Measurements from ENCODE around the gene ACADL. TPM values are rescaled to one million over a fixed set of nuclear protein-coding genes. Genes with fewer than 3 reads are reported as not detected.

The ACADL gene
- total and polyA plus RNA-seq, 4 donors: 12.1 to 50.3 (median 29.6) TPM

DNA sequence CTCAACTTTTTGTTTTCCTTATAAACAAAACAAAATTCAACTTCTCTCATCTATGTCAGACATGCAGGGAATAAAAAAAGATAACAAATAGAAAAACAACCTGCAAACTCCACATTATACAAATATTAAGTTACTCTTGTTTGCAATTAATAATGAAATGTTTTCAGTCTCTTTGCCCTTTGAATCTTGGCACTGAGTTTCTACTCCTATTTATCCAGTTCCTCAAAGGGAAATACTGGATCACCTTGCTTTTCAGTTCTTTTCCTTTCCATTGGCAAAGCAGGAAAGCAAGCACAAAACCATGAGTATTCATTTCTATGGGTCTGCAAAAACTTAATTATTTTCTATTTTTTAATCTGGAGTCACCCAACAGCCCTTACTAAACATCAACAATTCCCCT, 77.6 kb downstream of the ACADL start:
- intact Hi-C loops (cut with DNase I): no loop called here
- Histone ChIP-seq H3K4me1 (ENCODE audit: control insufficient read depth in 1 of 2, insufficient read depth in 2 of 2, low read length in 2 of 2) (no peaks in the 10 kb centered on the region), H3K27me3 (ENCODE audit: control insufficient read depth in 1 of 2, insufficient read depth in 2 of 2, low read length in 1 of 2) (no peaks in the 10 kb centered on the region), H3K4me3 (ENCODE audit: low read length in 2 of 2) (no peak overlapping the region), H3K9me3 (ENCODE audit: control insufficient read depth, low read length) (peaks cover 7% of the 10 kb centered on the region), H3K36me3 (ENCODE audit: control insufficient read depth in 1 of 2, insufficient read depth in 2 of 2, low read length in 1 of 2) (peaks cover 6 to 15% of the 10 kb centered on the region in 2 donors), H3K27ac (ENCODE audit: low read depth in 1 of 2, low read length in 2 of 2) (no peak overlapping the region)
- ATAC-seq (ENCODE audit: low FRiP score) (no peak), DNase-seq (no peak)

Other genes starting within 250 kb of the ACADL start
- 10 to 100 TPM; 37.3 to 50.6 TPM for gene RPE, start 222.8 kb downstream of the ACADL start, total RNA-seq
- gene RPE, start 222.8 kb downstream of the ACADL start, polyA plus RNA-seq: 10 to 100 TPM; 19.9 to 25.6 TPM
- 10 to 100 TPM; 42.4 to 44.1 TPM for gene KANSL1L, start 54.0 kb downstream of the ACADL start, total RNA-seq
- 10 to 100 TPM in 1 of 2 donors, 1 to 10 TPM in 1; 8.1 to 16.5 TPM for gene KANSL1L, start 54.0 kb downstream of the ACADL start, polyA plus RNA-seq
- not detected for gene MYL1, start 89.7 kb upstream of the ACADL start, total RNA-seq
- under 1 TPM in 1 of 2 donors, not detected in 1; 0.56 TPM for gene MYL1, start 89.7 kb upstream of the ACADL start, polyA plus RNA-seq

Measured in aorta (tissue), 5 donors.